IPS-18a (cell line): Measurements from ENCODE around the gene SUN2.
A peak's percentile ranks its signal among the peaks of the same experiment; 100 is the strongest.

Source experiments
- H3K27ac ChIP-seq: one replicate; pipeline ENCODE4 v1.5.1; 2013; ENCODE audit warnings: low read length
- H3K27me3 ChIP-seq: one replicate; pipeline ENCODE4 v1.6.1; 2013; ENCODE audit warnings: mild to moderate bottlenecking, low read length; ENCODE audit not compliant: control insufficient read depth, insufficient read depth
- H3K36me3 ChIP-seq: one replicate; pipeline ENCODE4 v1.6.1; 2013; ENCODE audit warnings: low read depth, low read length; ENCODE audit not compliant: control insufficient read depth
- H3K4me1 ChIP-seq: one replicate; pipeline ENCODE4 v1.6.1; 2013; ENCODE audit warnings: low read depth, low read length; ENCODE audit not compliant: control insufficient read depth
- H3K4me3 ChIP-seq: one replicate; pipeline ENCODE4 v1.5.1; 2013; ENCODE audit warnings: low read length
- H3K9ac ChIP-seq: one replicate; pipeline ENCODE4 v1.6.1; 2013; ENCODE audit warnings: mild to moderate bottlenecking, low read length, moderate library complexity
- H3K9me3 ChIP-seq: one replicate; pipeline ENCODE4 v1.6.1; 2013; ENCODE audit warnings: low read depth, low read length; ENCODE audit not compliant: control insufficient read depth

SUN2 gene

DNA sequence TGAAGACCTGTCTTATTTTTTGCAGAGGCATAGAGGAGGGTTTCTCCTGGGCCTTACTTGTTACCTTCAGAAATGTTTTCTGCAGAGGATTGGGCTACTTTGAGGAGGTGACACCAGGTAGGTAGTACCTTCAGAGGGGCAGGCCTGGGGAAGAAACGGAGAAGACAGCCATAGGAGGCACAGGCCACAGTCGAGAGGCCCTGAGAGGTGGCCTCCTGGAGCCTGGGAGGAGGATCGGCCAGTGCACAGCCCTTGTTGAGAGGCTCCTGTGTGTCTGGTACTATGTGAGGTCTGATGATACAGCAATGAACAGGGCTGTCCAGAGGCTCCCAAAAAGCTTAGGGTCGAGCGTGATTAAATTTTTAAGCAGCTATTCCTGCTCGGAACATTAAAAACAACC, 38.6 kb downstream of the SUN2 start:
- no peak overlapping the region for H3K27ac ChIP-seq
- H3K9ac ChIP-seq: no peak overlapping the region
- H3K36me3 ChIP-seq: peaks cover 38% of the 10 kb centered on the region
- peaks cover 15% of the 10 kb centered on the region for H3K4me1 ChIP-seq
- no peaks in the 10 kb centered on the region for H3K27me3 ChIP-seq
- no peaks in the 10 kb centered on the region for H3K9me3 ChIP-seq
- H3K4me3 ChIP-seq: no peak overlapping the region

DNA sequence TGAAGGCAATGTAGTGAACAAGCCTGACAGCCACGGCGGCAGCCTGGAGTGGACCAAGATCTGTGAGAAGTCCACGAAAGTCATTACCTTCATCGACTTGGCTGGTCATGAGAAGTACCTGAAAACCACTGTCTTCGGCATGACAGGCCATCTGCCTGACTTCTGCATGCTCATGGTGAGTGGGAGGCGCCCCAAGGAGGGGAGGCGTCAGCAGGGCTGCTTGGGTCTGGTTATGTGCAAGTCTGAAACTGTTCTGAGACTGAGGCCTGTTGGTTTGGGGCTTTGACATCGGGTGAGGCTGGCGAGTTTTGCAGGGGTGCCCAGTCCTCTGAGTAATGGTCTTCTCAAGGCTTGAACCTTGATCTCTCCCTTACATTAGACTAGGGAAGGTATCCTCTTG, 39.0 kb downstream of the SUN2 start:
- Histone ChIP-seq H3K27me3 (no peaks in the 10 kb centered on the region), H3K4me3 (no peak overlapping the region), H3K27ac (no peak overlapping the region), H3K9ac (no peak overlapping the region), H3K36me3 (peaks cover 35% of the 10 kb centered on the region), H3K9me3 (no peaks in the 10 kb centered on the region), H3K4me1 (peaks cover 17% of the 10 kb centered on the region)

DNA sequence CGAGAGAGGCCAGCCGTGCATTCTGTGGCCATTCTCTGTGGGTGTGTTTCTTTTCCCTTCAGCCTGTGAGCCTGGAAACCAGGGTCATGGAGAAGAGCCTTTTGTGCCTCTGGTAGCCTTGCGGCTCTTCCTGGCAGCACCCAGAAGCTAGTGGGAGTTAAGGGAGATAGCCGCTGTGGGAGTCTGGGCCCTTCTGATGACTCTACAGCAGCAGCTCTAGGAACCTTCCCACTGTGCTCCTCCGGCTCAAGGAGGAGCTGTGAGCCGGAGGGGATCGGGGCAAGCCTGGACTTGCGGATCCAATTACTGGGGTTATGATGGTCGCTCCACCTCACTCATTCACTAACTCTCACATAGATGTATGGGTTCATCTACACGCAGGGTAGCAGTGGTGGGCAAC, 39.5 kb downstream of the SUN2 start:
- peaks cover 17% of the 10 kb centered on the region for H3K4me1 ChIP-seq
- no peaks in the 10 kb centered on the region for H3K9me3 ChIP-seq
- no peak overlapping the region for H3K9ac ChIP-seq
- no peaks in the 10 kb centered on the region for H3K27me3 ChIP-seq
- no peak overlapping the region for H3K4me3 ChIP-seq
- H3K27ac ChIP-seq: no peak overlapping the region
- peaks cover 31% of the 10 kb centered on the region for H3K36me3 ChIP-seq

DNA sequence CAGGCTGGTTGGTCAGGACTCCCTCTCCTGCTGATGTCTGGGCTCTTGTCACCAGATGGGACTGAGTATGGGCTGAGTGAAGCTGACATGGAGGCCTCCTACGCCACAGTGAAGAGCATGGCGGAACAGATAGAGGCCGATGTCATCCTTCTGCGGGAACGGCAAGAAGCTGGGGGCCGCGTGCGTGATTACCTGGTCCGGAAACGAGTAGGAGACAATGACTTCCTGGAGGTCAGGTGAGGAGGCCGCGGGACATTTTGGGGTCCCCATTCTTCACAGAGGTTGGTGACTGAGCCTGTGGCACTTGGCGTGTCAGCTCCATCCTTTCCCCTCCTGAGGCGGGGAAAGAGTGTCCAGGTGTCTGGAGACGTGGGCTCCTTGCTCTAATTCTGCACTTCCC, 39.9 kb downstream of the SUN2 start:
- Histone ChIP-seq H3K4me3 (no peak overlapping the region), H3K27ac (no peak overlapping the region), H3K36me3 (peaks cover 30% of the 10 kb centered on the region), H3K9ac (no peak overlapping the region), H3K9me3 (no peaks in the 10 kb centered on the region), H3K27me3 (no peaks in the 10 kb centered on the region), H3K4me1 (peaks cover 17% of the 10 kb centered on the region)

DNA sequence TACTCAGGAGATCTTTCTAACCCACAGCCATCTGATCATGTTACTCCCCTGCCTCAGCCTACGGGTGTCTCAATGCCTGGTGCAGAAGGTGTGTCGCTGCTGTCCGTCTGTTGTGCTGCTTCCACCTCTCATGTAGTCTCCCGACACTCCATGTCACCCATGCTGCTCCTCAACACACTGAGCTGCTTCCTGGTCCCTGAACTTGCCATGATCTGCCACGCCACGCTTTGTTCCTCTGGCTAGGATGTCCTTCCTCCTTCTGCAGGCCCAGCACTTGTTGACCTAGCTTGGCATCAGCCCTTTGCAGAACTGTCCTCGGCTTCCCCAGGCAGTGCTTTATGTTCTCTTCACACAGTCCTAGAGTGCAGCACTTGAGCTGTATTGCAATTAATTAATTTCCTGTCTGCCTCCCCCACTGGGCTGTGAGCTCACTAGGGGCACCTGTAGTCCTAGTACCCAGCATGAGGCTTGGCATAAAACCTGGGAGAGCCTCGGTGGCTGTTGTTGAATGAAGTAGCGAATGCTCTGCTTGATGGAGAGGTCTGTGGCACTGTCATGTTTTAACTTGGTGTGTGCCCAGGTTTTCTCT, 40.5 kb downstream of the SUN2 start:
- Histone ChIP-seq H3K27me3 (no peaks in the 10 kb centered on the region), H3K4me1 (peaks cover 17% of the 10 kb centered on the region), H3K27ac (no peak overlapping the region), H3K36me3 (peaks cover 27% of the 10 kb centered on the region), H3K9ac (no peak overlapping the region), H3K9me3 (no peaks in the 10 kb centered on the region), H3K4me3 (no peak overlapping the region)

DNA sequence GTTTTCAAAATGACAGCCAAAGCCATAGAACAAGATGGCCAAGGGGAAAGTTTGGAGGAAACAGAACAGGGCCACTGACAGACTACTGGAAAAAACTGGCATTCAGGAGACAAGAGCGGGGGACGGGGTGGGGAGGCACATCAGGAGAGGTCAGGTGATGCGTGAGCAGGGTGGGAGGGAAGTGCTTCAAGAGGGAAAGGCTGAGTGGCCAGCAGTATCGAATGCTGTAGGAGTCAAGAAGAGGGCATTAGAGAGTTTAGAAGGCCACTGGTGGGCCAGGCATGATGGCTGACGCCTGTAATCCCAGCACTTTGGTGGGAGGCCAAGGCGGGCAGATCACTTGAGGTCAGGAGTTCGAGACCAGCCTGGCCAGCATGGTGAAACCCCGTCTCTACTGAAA, 41.9 kb downstream of the SUN2 start:
- Histone ChIP-seq H3K27ac (no peak overlapping the region), H3K4me1 (peaks cover 17% of the 10 kb centered on the region), H3K9me3 (no peaks in the 10 kb centered on the region), H3K4me3 (no peak overlapping the region), H3K9ac (no peak overlapping the region), H3K27me3 (no peaks in the 10 kb centered on the region), H3K36me3 (peaks cover 33% of the 10 kb centered on the region)

DNA sequence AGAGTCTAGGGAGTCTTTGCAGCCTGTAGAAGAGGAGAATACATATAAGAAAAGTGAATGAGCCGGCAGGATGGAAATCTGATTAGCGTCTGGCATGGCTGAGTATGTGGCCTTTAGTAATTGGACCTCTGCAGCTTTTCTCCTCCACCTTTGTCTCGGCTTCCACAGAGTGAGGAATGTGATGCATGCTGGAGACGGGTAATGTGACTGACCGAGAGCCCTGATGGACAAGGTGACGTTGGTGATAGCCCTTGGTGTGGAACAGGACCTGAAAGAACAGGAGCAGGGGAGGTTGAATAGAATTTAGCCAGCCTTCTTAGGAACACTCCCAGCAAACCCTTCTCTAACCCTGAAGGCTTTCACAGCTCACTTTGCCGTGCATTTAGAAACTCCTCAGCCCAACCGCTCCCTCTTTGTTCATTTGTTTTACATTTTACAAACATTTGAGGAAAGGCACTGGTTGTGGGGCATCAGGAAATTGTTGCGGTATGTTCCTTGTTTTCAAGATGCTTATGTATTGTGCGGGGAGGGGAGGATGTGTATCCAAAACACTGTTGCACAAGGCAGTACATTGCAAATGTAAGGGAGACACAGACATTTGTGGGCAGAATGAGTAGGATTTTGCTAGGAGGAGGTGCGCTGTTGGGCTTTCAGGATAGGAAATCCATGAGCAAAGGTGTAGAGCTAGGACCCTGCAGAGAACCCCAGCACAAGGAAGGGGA, 43.2 kb downstream of the SUN2 start:
- Histone ChIP-seq H3K27ac (no peak overlapping the region), H3K4me1 (peaks cover 22% of the 10 kb centered on the region), H3K36me3 (peaks cover 26% of the 10 kb centered on the region), H3K9me3 (no peaks in the 10 kb centered on the region), H3K4me3 (no peak overlapping the region), H3K9ac (no peak overlapping the region), H3K27me3 (no peaks in the 10 kb centered on the region)

DNA sequence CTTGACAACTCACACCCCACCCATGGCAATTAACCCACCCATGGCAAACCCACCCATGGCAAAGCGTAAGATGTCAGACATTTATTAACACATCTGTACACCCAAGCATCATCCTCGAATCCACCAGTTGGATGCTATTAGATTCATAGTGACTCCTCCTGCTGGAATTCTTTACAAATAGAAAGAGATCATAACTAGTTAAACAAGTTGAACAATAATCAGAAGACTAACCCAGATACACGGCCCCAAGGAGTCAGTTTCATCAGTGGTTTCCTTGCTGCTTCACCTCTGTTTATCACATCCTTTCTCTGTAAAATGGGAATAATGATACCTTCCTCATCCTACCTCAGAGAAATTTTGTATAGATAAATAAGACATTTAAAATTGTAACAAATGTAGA, 44.9 kb downstream of the SUN2 start:
- Histone ChIP-seq H3K9me3 (no peaks in the 10 kb centered on the region), H3K9ac (no peak overlapping the region), H3K27ac (no peak overlapping the region), H3K27me3 (no peaks in the 10 kb centered on the region), H3K36me3 (peaks cover 8% of the 10 kb centered on the region), H3K4me3 (no peak overlapping the region), H3K4me1 (peaks cover 30% of the 10 kb centered on the region)

DNA sequence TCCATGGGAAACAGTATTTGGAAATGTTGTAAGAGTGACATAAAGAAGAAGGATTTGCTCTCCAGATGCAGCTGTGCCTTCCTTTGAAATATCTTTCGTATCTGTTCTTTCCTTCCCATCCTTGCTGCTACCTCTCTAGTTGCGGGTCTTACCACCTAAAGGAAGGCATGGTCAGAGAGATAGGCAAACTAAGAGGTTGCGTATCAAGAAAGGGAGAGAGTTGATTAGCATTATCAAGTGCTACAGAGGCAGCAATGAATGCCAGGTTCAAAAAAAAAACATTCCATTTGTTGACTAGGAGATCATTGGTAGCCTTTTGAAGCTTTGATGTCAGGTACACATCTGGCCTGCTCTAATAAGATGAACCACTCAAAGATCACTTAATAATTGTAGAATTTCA, 45.4 kb downstream of the SUN2 start:
- Histone ChIP-seq H3K4me3 (no peak overlapping the region), H3K27ac (no peak overlapping the region), H3K9me3 (no peaks in the 10 kb centered on the region), H3K9ac (no peak overlapping the region), H3K4me1 (peaks cover 30% of the 10 kb centered on the region), H3K36me3 (peaks cover 6% of the 10 kb centered on the region), H3K27me3 (no peaks in the 10 kb centered on the region)

DNA sequence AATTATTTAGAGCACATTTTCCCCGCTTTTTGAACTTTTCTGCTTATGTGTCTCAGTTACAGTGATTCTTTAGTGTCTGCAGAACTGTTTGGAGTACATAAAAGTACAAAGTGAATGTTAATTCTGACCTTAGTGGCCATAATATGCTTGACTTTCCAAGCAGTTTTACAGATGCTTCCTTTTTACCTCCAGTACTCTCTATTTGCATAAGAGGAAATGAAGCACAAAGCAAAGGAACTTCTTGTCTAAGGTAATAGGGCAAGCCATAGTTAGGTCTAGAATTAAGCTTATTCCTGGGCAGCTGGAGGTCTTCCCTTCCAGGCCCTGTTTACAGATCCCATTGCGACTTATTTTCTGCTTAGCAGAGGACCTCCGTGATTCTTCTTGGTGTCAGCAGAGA, 46.5 kb downstream of the SUN2 start:
- Histone ChIP-seq H3K9me3 (no peaks in the 10 kb centered on the region), H3K4me3 (no peak overlapping the region), H3K4me1 (peaks cover 38% of the 10 kb centered on the region), H3K27me3 (no peaks in the 10 kb centered on the region), H3K36me3 (peaks cover 6% of the 10 kb centered on the region), H3K9ac (no peak overlapping the region), H3K27ac (no peak overlapping the region)

DNA sequence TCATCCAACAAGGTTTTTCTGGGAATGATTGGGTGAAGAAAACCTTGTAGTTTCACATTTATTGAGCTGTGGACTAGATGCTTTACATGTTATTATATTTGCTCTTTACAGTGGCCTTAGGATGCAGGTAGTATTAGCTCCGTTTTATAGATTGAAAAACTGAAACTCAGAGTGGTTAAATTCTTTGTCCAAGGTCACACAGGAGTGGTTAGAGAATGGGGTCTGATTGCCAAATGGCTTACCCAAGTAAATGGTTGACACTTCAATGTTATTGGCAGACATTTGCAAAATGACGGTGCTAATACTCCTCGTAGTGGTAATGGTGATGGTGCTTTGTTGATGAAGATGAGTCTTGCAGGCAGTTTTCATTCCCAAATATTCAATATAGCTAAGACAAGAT, 47.8 kb downstream of the SUN2 start:
- peaks cover 6% of the 10 kb centered on the region for H3K36me3 ChIP-seq
- H3K4me3 ChIP-seq: no peak overlapping the region
- no peaks in the 10 kb centered on the region for H3K27me3 ChIP-seq
- no peak overlapping the region for H3K9ac ChIP-seq
- no peaks in the 10 kb centered on the region for H3K9me3 ChIP-seq
- H3K4me1 ChIP-seq: peaks cover 35% of the 10 kb centered on the region
- no peak overlapping the region for H3K27ac ChIP-seq

DNA sequence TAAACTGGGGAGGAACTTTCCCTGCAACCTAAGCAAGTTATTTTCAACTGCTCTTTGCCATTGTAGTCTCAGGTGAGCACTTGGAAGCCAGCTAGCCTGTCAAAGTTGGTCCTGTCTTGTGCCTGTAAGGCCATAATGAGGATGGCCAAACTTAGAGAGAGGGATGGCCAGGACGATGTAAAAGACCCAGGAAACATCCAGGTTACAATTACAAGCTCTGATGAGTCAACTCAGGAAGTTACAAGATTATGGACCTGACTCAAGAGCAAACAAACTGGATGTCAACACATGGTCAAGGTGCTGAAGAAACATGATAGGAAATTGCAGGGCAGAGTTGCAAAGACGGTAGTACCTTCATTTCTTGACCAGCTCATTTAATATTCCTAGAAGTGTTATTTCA, 48.5 kb downstream of the SUN2 start:
- Histone ChIP-seq H3K27me3 (no peaks in the 10 kb centered on the region), H3K27ac (no peak overlapping the region), H3K36me3 (peaks cover 6% of the 10 kb centered on the region), H3K4me1 (peaks cover 32% of the 10 kb centered on the region), H3K4me3 (peak overlapping the region; percentile 95), H3K9me3 (no peaks in the 10 kb centered on the region), H3K9ac (no peak overlapping the region)
